ENCODE measurements around the gene PRKG1.

GRCh38 chr10:51651063-51651462 is 576.8 kb downstream of the PRKG1 start:
- TF ChIP-seq, protein P1, sequence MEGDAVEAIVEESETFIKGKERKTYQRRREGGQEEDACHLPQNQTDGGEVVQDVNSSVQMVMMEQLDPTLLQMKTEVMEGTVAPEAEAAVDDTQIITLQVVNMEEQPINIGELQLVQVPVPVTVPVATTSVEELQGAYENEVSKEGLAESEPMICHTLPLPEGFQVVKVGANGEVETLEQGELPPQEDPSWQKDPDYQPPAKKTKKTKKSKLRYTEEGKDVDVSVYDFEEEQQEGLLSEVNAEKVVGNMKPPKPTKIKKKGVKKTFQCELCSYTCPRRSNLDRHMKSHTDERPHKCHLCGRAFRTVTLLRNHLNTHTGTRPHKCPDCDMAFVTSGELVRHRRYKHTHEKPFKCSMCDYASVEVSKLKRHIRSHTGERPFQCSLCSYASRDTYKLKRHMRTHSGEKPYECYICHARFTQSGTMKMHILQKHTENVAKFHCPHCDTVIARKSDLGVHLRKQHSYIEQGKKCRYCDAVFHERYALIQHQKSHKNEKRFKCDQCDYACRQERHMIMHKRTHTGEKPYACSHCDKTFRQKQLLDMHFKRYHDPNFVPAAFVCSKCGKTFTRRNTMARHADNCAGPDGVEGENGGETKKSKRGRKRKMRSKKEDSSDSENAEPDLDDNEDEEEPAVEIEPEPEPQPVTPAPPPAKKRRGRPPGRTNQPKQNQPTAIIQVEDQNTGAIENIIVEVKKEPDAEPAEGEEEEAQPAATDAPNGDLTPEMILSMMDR (IDR thresholded peaks at IDR 0.05): no peak
- TF ChIP-seq, protein P2, sequence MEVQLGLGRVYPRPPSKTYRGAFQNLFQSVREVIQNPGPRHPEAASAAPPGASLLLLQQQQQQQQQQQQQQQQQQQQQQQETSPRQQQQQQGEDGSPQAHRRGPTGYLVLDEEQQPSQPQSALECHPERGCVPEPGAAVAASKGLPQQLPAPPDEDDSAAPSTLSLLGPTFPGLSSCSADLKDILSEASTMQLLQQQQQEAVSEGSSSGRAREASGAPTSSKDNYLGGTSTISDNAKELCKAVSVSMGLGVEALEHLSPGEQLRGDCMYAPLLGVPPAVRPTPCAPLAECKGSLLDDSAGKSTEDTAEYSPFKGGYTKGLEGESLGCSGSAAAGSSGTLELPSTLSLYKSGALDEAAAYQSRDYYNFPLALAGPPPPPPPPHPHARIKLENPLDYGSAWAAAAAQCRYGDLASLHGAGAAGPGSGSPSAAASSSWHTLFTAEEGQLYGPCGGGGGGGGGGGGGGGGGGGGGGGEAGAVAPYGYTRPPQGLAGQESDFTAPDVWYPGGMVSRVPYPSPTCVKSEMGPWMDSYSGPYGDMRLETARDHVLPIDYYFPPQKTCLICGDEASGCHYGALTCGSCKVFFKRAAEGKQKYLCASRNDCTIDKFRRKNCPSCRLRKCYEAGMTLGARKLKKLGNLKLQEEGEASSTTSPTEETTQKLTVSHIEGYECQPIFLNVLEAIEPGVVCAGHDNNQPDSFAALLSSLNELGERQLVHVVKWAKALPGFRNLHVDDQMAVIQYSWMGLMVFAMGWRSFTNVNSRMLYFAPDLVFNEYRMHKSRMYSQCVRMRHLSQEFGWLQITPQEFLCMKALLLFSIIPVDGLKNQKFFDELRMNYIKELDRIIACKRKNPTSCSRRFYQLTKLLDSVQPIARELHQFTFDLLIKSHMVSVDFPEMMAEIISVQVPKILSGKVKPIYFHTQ (CRISPR knock-in tag; IDR thresholded peaks at IDR 0.05): no peak
- TF ChIP-seq, protein P3, sequence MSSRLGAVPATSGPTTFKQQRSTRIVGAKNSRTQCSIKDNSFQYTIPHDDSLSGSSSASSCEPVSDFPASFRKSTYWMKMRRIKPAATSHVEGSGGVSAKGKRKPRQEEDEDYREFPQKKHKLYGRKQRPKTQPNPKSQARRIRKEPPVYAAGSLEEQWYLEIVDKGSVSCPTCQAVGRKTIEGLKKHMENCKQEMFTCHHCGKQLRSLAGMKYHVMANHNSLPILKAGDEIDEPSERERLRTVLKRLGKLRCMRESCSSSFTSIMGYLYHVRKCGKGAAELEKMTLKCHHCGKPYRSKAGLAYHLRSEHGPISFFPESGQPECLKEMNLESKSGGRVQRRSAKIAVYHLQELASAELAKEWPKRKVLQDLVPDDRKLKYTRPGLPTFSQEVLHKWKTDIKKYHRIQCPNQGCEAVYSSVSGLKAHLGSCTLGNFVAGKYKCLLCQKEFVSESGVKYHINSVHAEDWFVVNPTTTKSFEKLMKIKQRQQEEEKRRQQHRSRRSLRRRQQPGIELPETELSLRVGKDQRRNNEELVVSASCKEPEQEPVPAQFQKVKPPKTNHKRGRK (CRISPR knock-in tag; IDR thresholded peaks at IDR 0.05; ENCODE audit: borderline replicate concordance): no peak
- TF ChIP-seq, protein P4, sequence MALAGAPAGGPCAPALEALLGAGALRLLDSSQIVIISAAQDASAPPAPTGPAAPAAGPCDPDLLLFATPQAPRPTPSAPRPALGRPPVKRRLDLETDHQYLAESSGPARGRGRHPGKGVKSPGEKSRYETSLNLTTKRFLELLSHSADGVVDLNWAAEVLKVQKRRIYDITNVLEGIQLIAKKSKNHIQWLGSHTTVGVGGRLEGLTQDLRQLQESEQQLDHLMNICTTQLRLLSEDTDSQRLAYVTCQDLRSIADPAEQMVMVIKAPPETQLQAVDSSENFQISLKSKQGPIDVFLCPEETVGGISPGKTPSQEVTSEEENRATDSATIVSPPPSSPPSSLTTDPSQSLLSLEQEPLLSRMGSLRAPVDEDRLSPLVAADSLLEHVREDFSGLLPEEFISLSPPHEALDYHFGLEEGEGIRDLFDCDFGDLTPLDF (CRISPR knock-in tag; IDR thresholded peaks at IDR 0.05): no peak
- TF ChIP-seq SP1 (CRISPR knock-in tag; conservative IDR thresholded peaks at IDR 0.05) (no peak), SMAD4 (CRISPR knock-in tag; IDR thresholded peaks at IDR 0.05) (no peak), KAT7 (CRISPR knock-in tag; IDR thresholded peaks at IDR 0.05; ENCODE audit: borderline replicate concordance) (no peak)
- TF ChIP-seq, protein P5, sequence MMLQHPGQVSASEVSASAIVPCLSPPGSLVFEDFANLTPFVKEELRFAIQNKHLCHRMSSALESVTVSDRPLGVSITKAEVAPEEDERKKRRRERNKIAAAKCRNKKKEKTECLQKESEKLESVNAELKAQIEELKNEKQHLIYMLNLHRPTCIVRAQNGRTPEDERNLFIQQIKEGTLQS (CRISPR knock-in tag; conservative IDR thresholded peaks at IDR 0.05): no peak

Data from WTC11 (cell line).